Colonic mucosa (tissue), 4 donors: ENCODE results near the gene ADK. TPM values are rescaled to one million over a fixed set of nuclear protein-coding genes. Genes with fewer than 3 reads are reported as not detected.
"Not testable (repeated sequence)": the region's sequence is repeated elsewhere in the genome, so short reads cannot be mapped to it uniquely, and the experiment has no call there.

Experiments
- DNase-seq: peaks from one replicate; pipeline ENCODE4 v3.0.0-alpha.2; 2020
- H3K27ac ChIP-seq: fragments of 200-600 bp; one replicate; pipeline ENCODE4 v1.8.0; 2021
- H3K27me3 ChIP-seq: fragments of 200-600 bp; one replicate; pipeline ENCODE4 v1.8.0; 2021
- H3K36me3 ChIP-seq: fragments of 200-600 bp; one replicate; pipeline ENCODE4 v1.8.0; 2021
- H3K4me1 ChIP-seq: fragments of 200-600 bp; one replicate; pipeline ENCODE4 v1.8.0; 2021; ENCODE audit warnings: mild to moderate bottlenecking
- H3K4me3 ChIP-seq: fragments of 200-600 bp; one replicate; pipeline ENCODE4 v1.8.0; 2021
- H3K9ac ChIP-seq, 2 donors: one replicate each; pipeline ENCODE4 v1.7.0; 2013; ENCODE audit warnings: control low read depth in 2 of 2, low read depth in 2 of 2, low read length in 2 of 2
- H3K9me3 ChIP-seq: fragments of 200-600 bp; one replicate; pipeline ENCODE4 v1.8.0; 2021
- CTCF ChIP-seq: fragments of 200-600 bp; IDR thresholded peaks from one replicate; pipeline ENCODE4 v1.8.0; 2022; ENCODE audit warnings: antibody characterized with exemption, mild to moderate bottlenecking
- intact Hi-C: fragments of 100-400 bp; cut with DNase I; formaldehyde crosslinking; loops from one replicate; pipeline ENCODE4 v1.14.1; 2022
- total RNA-seq, 2 donors: library from RNA; stranded (reverse); fragmentation: NEBNext Ultra II Directional in 1 of 2; extraction: Animal tissue kit (Norgen Biotek cat#: 25700) in 1 of 2; gene quantifications; one replicate each; pipeline ENCODE4 v1.2.1, GENCODE V29; 2021
- donor health status: healthy.
- donor health status: DM: no; HTN: no; CAD: no.
- donor health status: DM: no; HTN: no; CAD: no.

Gene ADK
- total RNA-seq, 2 donors from 2014 or later, result 20.2 to 27.6 TPM

DNA sequence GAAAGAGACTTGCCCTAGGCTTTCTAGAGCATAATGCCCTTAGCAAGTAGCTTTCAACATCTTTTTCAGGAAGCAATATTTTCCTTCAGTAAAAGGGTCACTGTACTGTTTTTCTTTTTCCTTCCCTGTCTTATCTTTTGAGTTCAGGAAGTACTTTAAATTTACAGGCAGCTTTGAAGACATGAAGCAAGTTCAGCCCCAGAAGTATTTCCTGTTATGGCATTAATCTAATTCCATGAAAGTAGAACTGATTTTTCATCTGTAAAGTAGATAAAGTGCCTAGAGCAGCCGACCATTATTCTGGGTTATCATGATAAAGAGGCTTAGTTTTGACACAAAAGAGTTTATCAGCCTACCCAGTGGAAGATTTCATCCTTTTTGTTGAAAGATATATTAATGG is 288.2 kb downstream of the ADK start:
- H3K9ac ChIP-seq, result no peak overlapping the region
- H3K9me3 ChIP-seq, result no peaks in the 10 kb centered on the region
- H3K27me3 ChIP-seq, result no peaks in the 10 kb centered on the region
- TF ChIP-seq CTCF, result no peak
- H3K36me3 ChIP-seq, result no peaks in the 10 kb centered on the region
- no peak overlapping the region for H3K27ac ChIP-seq
- H3K4me1 ChIP-seq, result no peaks in the 10 kb centered on the region
- intact Hi-C loops, result no loop called here
- no peak for DNase-seq
- H3K4me3 ChIP-seq, result no peak overlapping the region

DNA sequence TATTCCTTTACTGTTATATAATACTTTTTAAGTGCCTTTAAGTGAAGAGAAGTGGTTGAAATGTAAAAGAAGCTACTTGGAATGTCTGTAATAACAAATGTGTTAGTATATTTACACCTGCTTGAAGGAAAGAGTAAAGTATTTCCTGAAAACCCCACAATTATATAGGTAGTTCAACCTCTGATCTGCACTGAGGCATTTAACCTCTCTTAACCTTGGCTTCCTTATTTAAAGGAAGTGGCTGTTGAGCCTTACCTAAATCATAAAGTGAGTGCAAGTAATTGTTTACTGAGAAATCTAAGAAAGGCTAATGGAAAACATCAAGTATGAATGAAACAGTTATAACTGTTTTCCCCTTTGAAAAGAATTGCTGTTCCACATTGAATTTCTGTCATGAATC is 294.5 kb downstream of the ADK start:
- TF ChIP-seq CTCF, result no peak
- Histone ChIP-seq H3K9ac (no peak overlapping the region), H3K4me1 (no peaks in the 10 kb centered on the region), H3K36me3 (no peaks in the 10 kb centered on the region), H3K27ac (no peak overlapping the region), H3K4me3 (no peak overlapping the region), H3K27me3 (no peaks in the 10 kb centered on the region), H3K9me3 (no peaks in the 10 kb centered on the region)
- DNase-seq, result no peak
- intact Hi-C loops, result no loop called here

GRCh38 chr10:74450602-74451001 is 299.6 kb downstream of the ADK start:
- TF ChIP-seq CTCF, result no peak
- intact Hi-C loops, result no loop called here
- Histone ChIP-seq H3K4me3 (no peak overlapping the region), H3K27ac (no peak overlapping the region), H3K27me3 (no peaks in the 10 kb centered on the region), H3K9me3 (no peaks in the 10 kb centered on the region), H3K9ac (no peak overlapping the region), H3K36me3 (no peaks in the 10 kb centered on the region), H3K4me1 (no peaks in the 10 kb centered on the region)
- no peak for DNase-seq

GRCh38 chr10:74451127-74451829 is 300.3 kb downstream of the ADK start:
- intact Hi-C loops, result no loop called here
- Histone ChIP-seq H3K36me3 (no peaks in the 10 kb centered on the region), H3K9me3 (no peaks in the 10 kb centered on the region), H3K27ac (no peak overlapping the region), H3K9ac (no peak overlapping the region), H3K4me3 (no peak overlapping the region), H3K27me3 (no peaks in the 10 kb centered on the region), H3K4me1 (no peaks in the 10 kb centered on the region)
- no peak for DNase-seq
- no peak for TF ChIP-seq CTCF

DNA sequence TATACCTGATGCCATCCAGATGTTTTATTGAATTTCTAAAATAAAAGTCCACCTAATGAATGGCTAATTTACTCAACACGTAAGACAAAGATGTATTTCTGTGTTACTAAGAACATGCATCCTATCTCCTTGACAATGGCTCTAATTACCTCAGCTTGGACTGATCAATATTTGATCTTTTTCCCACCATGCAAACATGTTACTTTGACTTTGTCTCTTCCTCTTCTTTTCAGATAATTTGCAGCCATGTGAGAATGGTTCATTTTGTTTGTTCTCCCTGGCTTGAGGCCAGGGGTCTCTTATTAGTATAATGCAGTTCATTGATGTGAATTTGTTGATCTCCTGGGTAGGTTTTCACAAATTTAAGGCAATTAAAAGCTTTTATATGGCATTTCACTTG is 302.1 kb downstream of the ADK start:
- Histone ChIP-seq H3K27me3 (no peaks in the 10 kb centered on the region), H3K36me3 (no peaks in the 10 kb centered on the region), H3K9me3 (no peaks in the 10 kb centered on the region), H3K4me3 (no peak overlapping the region), H3K4me1 (no peaks in the 10 kb centered on the region), H3K27ac (no peak overlapping the region), H3K9ac (no peak overlapping the region)
- intact Hi-C loops, result no loop called here
- TF ChIP-seq CTCF, result no peak
- DNase-seq, result no peak

DNA sequence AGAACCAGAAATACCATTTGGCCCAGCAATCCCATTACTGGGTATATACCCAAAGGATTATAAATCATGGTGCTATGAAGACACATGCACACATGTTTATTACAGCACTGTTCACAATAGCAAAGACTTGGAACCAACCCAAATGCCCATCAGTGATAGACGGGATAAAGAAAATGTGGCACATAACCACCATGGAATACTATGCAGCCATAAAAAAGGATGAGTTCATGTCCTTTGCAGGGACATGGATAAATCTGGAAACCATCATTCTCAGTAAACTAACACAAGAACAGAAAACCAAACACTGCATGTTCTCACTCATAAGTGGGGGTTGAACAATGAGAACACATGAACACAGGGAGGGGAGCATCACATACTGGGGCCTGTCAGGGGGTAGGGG is 306.5 kb downstream of the ADK start:
- H3K9me3 ChIP-seq, H3K27me3 ChIP-seq, H3K4me3 ChIP-seq, H3K9ac ChIP-seq, DNase-seq, H3K4me1 ChIP-seq, H3K27ac ChIP-seq, intact Hi-C loops, H3K36me3 ChIP-seq: not testable (repeated sequence)
